MM.1S (cell line): ENCODE results near the gene ANXA6.

Experiments used
- DNase-seq: peaks from one replicate; pipeline ENCODE4 v3.0.0-alpha.2; 2015
- H2AFZ ChIP-seq: fragments of 300-600 bp; sonication (generic); 2 replicates; pipeline ENCODE4 v1.6.0; 2016; ENCODE audit warnings: antibody characterized with exemption, low read length
- H3F3A ChIP-seq: fragments of 300-600 bp; sonication (generic); 2 replicates; pipeline ENCODE4 v1.6.1; 2016; ENCODE audit warnings: mild to moderate bottlenecking, antibody characterized with exemption, low read length, moderate library complexity, mixed read lengths; ENCODE audit not compliant: insufficient read depth
- H3K27ac ChIP-seq: fragments of 300-600 bp; sonication (generic); 2 replicates; pipeline ENCODE4 v1.5.1; 2016; ENCODE audit warnings: mild to moderate bottlenecking, low read length
- H3K27me3 ChIP-seq: fragments of 300-600 bp; sonication (generic); replicated peaks from 2 replicates; pipeline ENCODE4 v1.6.0; 2016; ENCODE audit warnings: low read length; ENCODE audit not compliant: insufficient read depth
- H3K36me3 ChIP-seq: fragments of 300-600 bp; sonication (generic); replicated peaks from 2 replicates; pipeline ENCODE4 v1.6.1; 2016; ENCODE audit warnings: mild to moderate bottlenecking, low read length, mixed read lengths; ENCODE audit not compliant: insufficient read depth
- H3K4me1 ChIP-seq: fragments of 300-600 bp; sonication (generic); 2 replicates; pipeline ENCODE4 v1.6.1; 2016; ENCODE audit warnings: low read length, mixed read lengths
- H3K4me2 ChIP-seq: fragments of 300-600 bp; sonication (generic); 2 replicates; pipeline ENCODE4 v1.6.0; 2016; ENCODE audit warnings: low read depth, low read length
- H3K4me3 ChIP-seq: fragments of 300-600 bp; sonication (generic); 2 replicates; pipeline ENCODE4 v1.5.1; 2016; ENCODE audit warnings: low read length, mixed read lengths
- H3K79me2 ChIP-seq: fragments of 300-600 bp; sonication (generic); 2 replicates; pipeline ENCODE4 v1.6.1; 2016; ENCODE audit warnings: mixed run types, low read length, mixed read lengths
- H3K9ac ChIP-seq: fragments of 300-600 bp; sonication (generic); 2 replicates; pipeline ENCODE4 v1.6.1; 2016; ENCODE audit warnings: low read length, mixed read lengths
- H3K9me2 ChIP-seq: fragments of 300-600 bp; sonication (generic); replicated peaks from 2 replicates; pipeline ENCODE4 v1.6.1; 2016; ENCODE audit warnings: mild to moderate bottlenecking, low read length, mixed read lengths; ENCODE audit not compliant: insufficient read depth
- H3K9me3 ChIP-seq: fragments of 300-600 bp; sonication (generic); replicated peaks from 2 replicates; pipeline ENCODE4 v1.6.1; 2016; ENCODE audit warnings: mild to moderate bottlenecking, low read length, mixed read lengths; ENCODE audit not compliant: insufficient read depth
- H4K20me1 ChIP-seq: fragments of 300-600 bp; sonication (generic); 2 replicates; pipeline ENCODE4 v1.6.1; 2016; ENCODE audit warnings: mild to moderate bottlenecking, low read length, moderate library complexity, mixed read lengths; ENCODE audit not compliant: insufficient read depth
- EZH2 ChIP-seq: fragments of 300-600 bp; sonication (generic); optimal IDR thresholded peaks from 2 replicates; pipeline ENCODE3; 2017; ENCODE audit warnings: low read depth, mild to moderate bottlenecking, antibody characterized with exemption, low read length, mixed read lengths
- EZH2phosphoT487 ChIP-seq: fragments of 300-600 bp; sonication (generic); IDR thresholded peaks from 2 replicates; pipeline ENCODE4 v1.6.1; 2018; ENCODE audit warnings: antibody characterized with exemption, low read length
- TF ChIP-seq, protein P1 (sequence below): fragments of 300-600 bp; sonication (generic); IDR thresholded peaks from 2 replicates; pipeline ENCODE4 v1.5.1; 2016; ENCODE audit warnings: antibody characterized with exemption, low read length, mixed read lengths

Gene ANXA6

DNA sequence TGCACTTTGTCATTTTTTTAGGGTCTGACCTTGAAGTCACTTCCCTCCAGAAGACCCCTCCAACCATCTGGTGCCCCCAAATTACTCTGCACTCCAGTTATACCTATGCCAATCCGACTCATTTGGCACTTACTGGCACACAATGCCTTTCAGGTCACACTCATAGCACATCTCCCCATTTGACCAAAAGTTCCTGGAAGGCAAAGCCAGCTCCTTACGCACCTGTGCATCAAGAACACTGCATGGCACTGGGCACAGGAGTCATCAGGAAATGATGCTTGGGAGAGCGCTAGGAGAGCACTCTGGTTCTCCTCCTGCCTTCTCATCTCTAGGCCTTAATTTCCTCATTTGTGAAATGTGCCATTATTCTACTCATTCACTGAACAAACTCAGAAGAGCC, 79.6 kb downstream of the ANXA6 start:
- Histone ChIP-seq H3K27ac (no peak overlapping the region), H3K9me2 (no peaks in the 10 kb centered on the region), H3K79me2 (peaks cover 97% of the 10 kb centered on the region), H4K20me1 (0 out of 2 replicates have a peak, but pooled peaks cover 4% of the 10 kb centered on the region), H3K4me2 (no peak overlapping the region), H3K27me3 (no peaks in the 10 kb centered on the region), H3F3A (peaks cover 16% of the 10 kb centered on the region), H3K36me3 (no peaks in the 10 kb centered on the region), H3K9ac (no peak overlapping the region), H2AFZ (no peak overlapping the region), H3K4me1 (peaks cover 19% of the 10 kb centered on the region), H3K4me3 (no peak overlapping the region), H3K9me3 (no peaks in the 10 kb centered on the region)
- no peak for TF ChIP-seq EZH2phosphoT487
- TF ChIP-seq EZH2, result no peak
- TF ChIP-seq, protein P1, sequence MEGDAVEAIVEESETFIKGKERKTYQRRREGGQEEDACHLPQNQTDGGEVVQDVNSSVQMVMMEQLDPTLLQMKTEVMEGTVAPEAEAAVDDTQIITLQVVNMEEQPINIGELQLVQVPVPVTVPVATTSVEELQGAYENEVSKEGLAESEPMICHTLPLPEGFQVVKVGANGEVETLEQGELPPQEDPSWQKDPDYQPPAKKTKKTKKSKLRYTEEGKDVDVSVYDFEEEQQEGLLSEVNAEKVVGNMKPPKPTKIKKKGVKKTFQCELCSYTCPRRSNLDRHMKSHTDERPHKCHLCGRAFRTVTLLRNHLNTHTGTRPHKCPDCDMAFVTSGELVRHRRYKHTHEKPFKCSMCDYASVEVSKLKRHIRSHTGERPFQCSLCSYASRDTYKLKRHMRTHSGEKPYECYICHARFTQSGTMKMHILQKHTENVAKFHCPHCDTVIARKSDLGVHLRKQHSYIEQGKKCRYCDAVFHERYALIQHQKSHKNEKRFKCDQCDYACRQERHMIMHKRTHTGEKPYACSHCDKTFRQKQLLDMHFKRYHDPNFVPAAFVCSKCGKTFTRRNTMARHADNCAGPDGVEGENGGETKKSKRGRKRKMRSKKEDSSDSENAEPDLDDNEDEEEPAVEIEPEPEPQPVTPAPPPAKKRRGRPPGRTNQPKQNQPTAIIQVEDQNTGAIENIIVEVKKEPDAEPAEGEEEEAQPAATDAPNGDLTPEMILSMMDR, result no peak
- DNase-seq, result no peak

DNA sequence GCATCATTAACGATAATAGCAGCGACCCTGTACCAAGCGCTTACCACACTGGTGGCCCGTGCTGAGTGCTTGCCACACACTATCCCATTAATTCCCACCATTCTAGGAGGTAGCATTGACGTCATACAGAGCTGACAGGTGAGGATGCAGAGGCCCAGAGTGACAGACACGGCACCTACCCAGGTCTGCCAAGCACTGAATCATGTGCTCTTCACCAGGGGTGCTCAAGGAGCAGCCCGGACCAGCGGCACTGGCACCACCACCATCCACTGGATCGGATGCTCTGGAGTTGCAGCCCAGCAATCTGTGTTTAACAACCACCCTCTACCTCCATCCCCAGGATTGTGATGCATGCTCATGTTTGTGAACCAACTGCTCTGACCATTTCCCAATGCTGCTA, 80.2 kb downstream of the ANXA6 start:
- Histone ChIP-seq H3K27ac (no peak overlapping the region), H3K4me1 (peaks cover 14% of the 10 kb centered on the region), H3K9ac (no peak overlapping the region), H3K9me2 (no peaks in the 10 kb centered on the region), H3K4me2 (no peak overlapping the region), H2AFZ (no peak overlapping the region), H3K27me3 (no peaks in the 10 kb centered on the region), H3K9me3 (no peaks in the 10 kb centered on the region), H3F3A (peaks cover 14% of the 10 kb centered on the region), H4K20me1 (0 out of 2 replicates have a peak, but pooled peaks cover 4% of the 10 kb centered on the region), H3K79me2 (peaks cover 98% of the 10 kb centered on the region), H3K36me3 (no peaks in the 10 kb centered on the region), H3K4me3 (no peak overlapping the region)
- TF ChIP-seq EZH2phosphoT487, result no peak
- TF ChIP-seq EZH2, result no peak
- TF ChIP-seq, protein P1, result no peak
- no peak for DNase-seq

DNA sequence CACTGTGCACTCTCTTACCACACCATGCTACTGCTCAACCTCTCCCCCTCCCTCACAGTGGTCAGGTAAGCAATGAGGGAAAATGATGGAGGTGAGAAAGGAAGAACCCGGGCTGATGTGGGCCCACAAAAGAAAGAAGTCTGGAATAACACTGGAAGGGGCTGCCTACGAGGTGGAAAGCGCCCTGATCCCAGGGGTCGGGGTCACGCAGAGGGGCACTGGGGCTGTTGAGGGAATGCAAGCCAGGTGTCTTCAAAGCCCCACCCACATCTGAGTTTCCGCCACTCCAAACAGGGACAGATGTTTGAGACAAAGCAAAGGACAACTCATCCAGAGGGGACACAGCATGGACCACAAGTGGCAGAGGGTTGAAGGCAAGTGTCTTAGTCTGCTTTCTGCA, 81.0 kb downstream of the ANXA6 start:
- H3K36me3 ChIP-seq, result no peaks in the 10 kb centered on the region
- peaks cover 98% of the 10 kb centered on the region for H3K79me2 ChIP-seq
- no peaks in the 10 kb centered on the region for H3K9me3 ChIP-seq
- no peak overlapping the region for H3K4me2 ChIP-seq
- H4K20me1 ChIP-seq, result 0 out of 2 replicates have a peak, but pooled peaks cover 7% of the 10 kb centered on the region
- no peaks in the 10 kb centered on the region for H3K9me2 ChIP-seq
- TF ChIP-seq EZH2phosphoT487, result no peak
- TF ChIP-seq, protein P1, result no peak
- TF ChIP-seq EZH2, result no peak
- no peak overlapping the region for H3K27ac ChIP-seq
- no peak overlapping the region for H3K4me3 ChIP-seq
- H3F3A ChIP-seq, result peaks cover 8% of the 10 kb centered on the region
- no peaks in the 10 kb centered on the region for H3K27me3 ChIP-seq
- DNase-seq, result no peak
- H3K4me1 ChIP-seq, result peaks cover 7% of the 10 kb centered on the region
- no peak overlapping the region for H3K9ac ChIP-seq
- H2AFZ ChIP-seq, result no peak overlapping the region
